GM18517 (cell line): Measurements from ENCODE around the gene PPOX.

Experiments used
- ATAC-seq: cut with Tn5 transposase; IDR thresholded peaks from one replicate; pipeline ENCODE4 v1.9.1; 2021; ENCODE audit warnings: mild to moderate bottlenecking, moderate library complexity; ENCODE audit not compliant: unreplicated experiment

PPOX gene

GRCh38 chr1:161175771-161176453 is 9.7 kb downstream of the PPOX start:
- no peak for ATAC-seq

- ATAC-seq, result no peak
Observed at GRCh38 chr1:161176468-161177111, 10.4 kb downstream of the PPOX start.

DNA sequence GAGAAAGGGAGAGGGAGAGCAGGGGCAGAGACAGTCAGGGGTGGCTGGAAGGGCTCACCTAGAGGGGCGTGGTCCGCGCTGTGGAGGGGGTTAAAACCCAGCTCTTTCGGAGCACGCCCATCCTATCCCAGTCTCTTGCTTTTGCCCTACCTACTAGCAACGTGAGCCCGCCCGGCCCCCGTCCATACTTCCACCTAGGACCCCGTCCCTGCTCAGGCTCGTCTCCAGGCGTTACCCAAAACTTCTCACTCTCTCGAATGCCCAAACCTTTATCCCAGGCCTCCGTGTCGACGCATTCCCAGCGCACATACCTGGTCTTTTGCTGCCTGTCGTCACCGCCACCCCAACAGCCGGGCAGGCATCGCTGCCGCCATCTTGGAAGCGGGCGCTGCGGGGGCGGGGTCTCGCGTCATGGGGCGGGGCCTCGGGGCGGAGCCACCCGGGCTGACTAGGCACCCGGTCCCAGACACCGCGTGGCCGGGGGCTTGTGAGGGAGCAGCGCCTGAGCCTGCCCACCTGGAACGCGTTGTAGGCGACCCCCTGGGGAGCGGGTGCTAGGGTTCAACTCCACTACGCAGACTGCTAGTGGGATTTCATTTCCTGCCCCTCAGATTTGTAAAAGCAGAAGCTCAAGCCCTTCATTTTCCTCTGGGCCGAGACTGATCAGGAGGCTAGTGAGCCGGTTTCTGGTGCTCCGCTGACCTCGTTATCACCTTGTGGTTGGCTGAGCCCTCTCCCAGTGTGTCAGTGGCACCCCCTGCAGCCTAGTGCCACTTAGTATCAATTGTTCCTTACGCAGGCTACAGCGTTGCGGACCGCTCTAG is 11.1 kb downstream of the PPOX start, which contains the start of gene B4GALT3:
Gene B4GALT3 (minus strand): TSS at position 396 of the 824 bp plus-strand sequence. CDS start 1,447 bp downstream, outside the sequence.
- peak; percentile 58 for ATAC-seq

DNA sequence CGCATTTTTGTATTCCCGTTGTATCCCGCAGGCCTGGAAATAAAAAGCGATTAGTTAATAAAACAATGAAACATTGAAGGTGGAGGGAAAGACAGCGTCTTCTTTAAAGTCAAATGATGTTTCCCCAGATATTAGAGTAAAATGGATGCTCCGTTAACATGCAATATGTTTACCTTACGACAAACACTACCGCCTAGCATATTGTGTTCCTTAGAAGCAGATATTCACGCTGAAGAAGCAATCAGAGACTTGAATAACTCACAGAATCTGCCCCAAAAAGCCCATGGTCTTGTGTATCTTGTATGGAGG is 11.7 kb downstream of the PPOX start:
- no peak for ATAC-seq

- no peak for ATAC-seq
Observed at GRCh38 chr1:161179698-161180097, 13.5 kb downstream of the PPOX start.

GRCh38 chr1:161180639-161181038 is 14.4 kb downstream of the PPOX start:
- no peak for ATAC-seq

DNA sequence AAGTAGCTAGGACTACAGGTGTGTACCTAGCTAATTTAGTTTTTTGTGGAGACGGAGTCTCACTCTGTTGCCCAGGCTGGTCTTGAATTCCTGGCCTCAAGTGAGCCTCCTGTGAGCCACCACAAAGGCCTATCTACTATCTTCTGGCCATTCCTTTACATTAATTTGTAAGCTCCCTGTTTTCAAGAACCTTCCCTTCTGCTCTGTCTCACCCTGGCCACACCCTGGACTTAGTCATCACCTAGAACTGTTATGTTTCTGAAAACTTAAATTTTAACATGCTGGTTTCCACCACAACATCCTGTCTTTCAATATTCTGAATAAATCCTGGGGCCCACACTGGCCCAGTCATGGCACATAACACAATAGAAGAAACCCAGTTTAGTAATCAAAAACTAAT is 16.0 kb downstream of the PPOX start:
- ATAC-seq, result peak; percentile 44

- peak; percentile 83 for ATAC-seq
Observed at GRCh38 chr1:161185282-161185682, 19.1 kb downstream of the PPOX start.

DNA sequence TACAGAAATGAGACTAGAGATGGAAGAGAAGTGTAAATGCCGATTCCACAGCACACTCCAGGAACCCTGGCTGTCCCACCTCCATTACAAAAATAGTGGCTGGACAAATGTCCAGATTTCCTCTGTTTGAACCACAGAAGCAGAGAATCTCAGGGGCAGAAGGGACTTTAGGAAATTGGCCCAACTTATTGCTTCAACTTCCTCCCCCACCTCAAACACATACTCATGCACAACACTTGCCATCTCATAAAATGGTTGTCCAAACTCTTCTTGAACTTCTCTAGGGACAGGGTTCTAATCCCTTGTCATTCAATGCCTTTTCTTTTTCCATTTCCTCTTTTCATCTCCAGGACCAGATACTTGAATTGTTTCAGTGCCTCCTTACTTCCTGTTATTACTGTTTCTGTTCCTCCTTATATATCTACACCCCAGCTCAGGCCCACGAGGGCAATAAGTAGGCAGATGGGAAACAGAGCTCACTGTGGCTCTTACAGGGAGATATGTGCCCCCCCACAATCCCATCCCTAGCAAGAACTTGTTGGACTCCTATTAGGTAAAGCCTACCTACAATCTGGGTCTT is 19.6 kb downstream of the PPOX start:
- ATAC-seq, result peak; percentile 27

DNA sequence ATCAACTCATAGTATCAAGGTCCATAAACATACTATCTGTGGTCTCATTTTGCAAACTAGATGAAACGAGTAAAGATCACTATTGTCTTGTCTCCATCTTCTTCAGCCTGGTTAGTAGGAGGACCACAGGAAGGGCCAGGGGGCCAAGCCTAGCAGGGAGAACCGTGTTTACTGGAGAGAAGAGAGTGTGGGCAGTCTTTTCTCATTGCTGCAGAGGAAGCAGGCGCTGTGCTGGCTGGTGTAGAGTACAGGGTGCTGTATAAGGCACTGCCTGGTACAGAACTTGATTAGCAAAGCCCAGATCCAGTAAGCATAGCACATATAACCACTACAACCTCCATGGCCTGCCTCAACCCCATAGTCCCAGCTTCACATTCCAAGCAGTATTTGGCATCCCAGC is 21.1 kb downstream of the PPOX start:
- no peak for ATAC-seq

DNA sequence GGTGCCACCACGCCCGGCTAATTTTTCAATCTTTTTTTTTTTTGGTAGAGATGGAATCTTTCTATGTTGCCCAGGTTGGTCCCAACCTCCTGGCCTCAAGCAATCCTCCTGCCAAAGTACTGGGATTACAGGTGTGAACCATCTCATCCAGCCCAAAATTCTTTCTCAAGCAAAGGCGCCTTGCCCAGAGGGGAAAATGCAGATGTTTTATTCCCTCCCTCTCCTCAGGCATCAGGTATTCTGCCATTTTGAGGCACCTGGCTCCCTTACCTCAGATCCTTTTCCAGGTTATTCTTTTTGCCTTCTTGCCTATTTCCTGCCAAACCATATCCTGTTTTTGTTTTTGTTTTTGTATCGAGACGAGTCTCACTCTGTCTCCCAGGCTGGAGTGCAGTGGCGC is 22.2 kb downstream of the PPOX start:
- ATAC-seq, result no peak

- no peak for ATAC-seq
Observed at GRCh38 chr1:161189036-161189435, 22.8 kb downstream of the PPOX start.

GRCh38 chr1:161190962-161191521 is 24.8 kb downstream of the PPOX start:
- ATAC-seq, result no peak

- no peak for ATAC-seq
Observed at GRCh38 chr1:161191971-161192370, 25.7 kb downstream of the PPOX start.

GRCh38 chr1:161192476-161193465 is 26.5 kb downstream of the PPOX start:
- ATAC-seq, result no peak

DNA sequence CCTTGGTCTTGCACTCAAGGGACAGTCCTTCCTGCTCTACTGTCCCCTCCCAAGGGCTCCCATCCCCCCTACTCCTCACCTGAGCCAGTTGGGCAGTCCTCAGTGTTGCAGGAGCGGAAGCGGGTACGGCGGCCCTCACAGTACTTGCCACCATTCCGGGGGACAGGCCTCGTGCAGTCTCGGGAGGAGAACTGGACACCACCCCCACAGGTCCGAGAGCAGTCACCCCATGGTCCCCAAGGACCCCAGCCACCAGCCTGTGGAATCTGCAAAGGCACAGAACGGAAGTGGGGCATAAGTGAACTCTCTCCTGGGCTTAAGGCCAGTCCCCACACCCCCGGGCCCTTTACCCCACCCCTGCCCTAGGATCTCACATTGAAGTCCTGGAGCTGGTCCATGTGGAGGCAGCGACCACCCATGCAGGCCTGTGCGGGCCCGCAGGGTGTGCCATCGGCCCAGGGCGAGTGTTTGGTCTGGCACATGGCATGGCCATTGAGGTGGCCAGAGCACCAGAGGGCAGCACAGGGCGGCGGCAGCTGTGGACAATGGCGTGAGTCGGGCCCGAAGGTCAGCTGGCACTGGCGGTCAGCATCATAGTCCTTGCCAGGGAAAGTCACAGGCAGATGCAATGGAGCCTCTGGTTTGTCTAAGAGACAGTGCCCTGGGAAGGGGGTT is 27.5 kb downstream of the PPOX start:
- no peak for ATAC-seq

GRCh38 chr1:161195171-161195570 is 28.9 kb downstream of the PPOX start:
- ATAC-seq, result no peak

- ATAC-seq, result no peak
Observed at GRCh38 chr1:161196111-161196510, 29.9 kb downstream of the PPOX start.
